GM23248 (cell line): ENCODE data around the gene MTMR8. TPM values are rescaled to one million over a fixed set of nuclear protein-coding genes. Genes with fewer than 3 reads are reported as not detected.

Source experiments
- DNase-seq: peaks from one replicate; pipeline ENCODE4 v3.0.0-alpha.2; 2015
- H2AFZ ChIP-seq: fragments of 200-600 bp; sonication (generic); 2 replicates; pipeline ENCODE4 v1.6.1; 2016; ENCODE audit warnings: antibody characterized with exemption
- H3F3A ChIP-seq: fragments of 200-600 bp; sonication (generic); 2 replicates; pipeline ENCODE4 v1.6.1; 2016; ENCODE audit warnings: mild to moderate bottlenecking, antibody characterized with exemption, mixed run types; ENCODE audit not compliant: insufficient read depth
- H3K27ac ChIP-seq: fragments of 200-600 bp; sonication (generic); 2 replicates; pipeline ENCODE4 v1.5.1; 2016; ENCODE audit warnings: mild to moderate bottlenecking
- H3K27me3 ChIP-seq: fragments of 200-600 bp; sonication (generic); replicated peaks from 2 replicates; pipeline ENCODE4 v1.6.1; 2016; ENCODE audit warnings: mild to moderate bottlenecking; ENCODE audit not compliant: insufficient read depth
- H3K36me3 ChIP-seq: fragments of 200-600 bp; sonication (generic); 2 replicates; pipeline ENCODE4 v1.6.1; 2016; ENCODE audit warnings: low read depth, mild to moderate bottlenecking
- H3K4me1 ChIP-seq: fragments of 200-600 bp; sonication (generic); 2 replicates; pipeline ENCODE4 v1.6.1; 2016; ENCODE audit warnings: mild to moderate bottlenecking; ENCODE audit not compliant: insufficient read depth
- H3K4me2 ChIP-seq: fragments of 200-600 bp; sonication (generic); one replicate; pipeline ENCODE4 v1.6.1; 2016; ENCODE audit warnings: mild to moderate bottlenecking; ENCODE audit not compliant: unreplicated experiment
- H3K4me3 ChIP-seq: fragments of 200-600 bp; sonication (generic); 2 replicates; pipeline ENCODE4 v1.5.1; 2016; ENCODE audit warnings: mild to moderate bottlenecking
- H3K79me2 ChIP-seq: fragments of 200-600 bp; sonication (generic); 2 replicates; pipeline ENCODE4 v1.6.1; 2016; ENCODE audit warnings: mild to moderate bottlenecking; ENCODE audit not compliant: insufficient read depth
- H3K9ac ChIP-seq: fragments of 200-600 bp; sonication (generic); 2 replicates; pipeline ENCODE4 v1.6.1; 2016; ENCODE audit warnings: mild to moderate bottlenecking
- H3K9me2 ChIP-seq: fragments of 200-600 bp; sonication (generic); 2 replicates; pipeline ENCODE4 v1.6.1; 2016; ENCODE audit warnings: mixed run types, mild to moderate bottlenecking, moderate library complexity; ENCODE audit not compliant: insufficient read depth
- H3K9me3 ChIP-seq: fragments of 200-600 bp; sonication (generic); one replicate; pipeline ENCODE4 v1.6.1; 2017; ENCODE audit warnings: low read depth
- H4K20me1 ChIP-seq: fragments of 200-600 bp; sonication (generic); 2 replicates; pipeline ENCODE4 v1.6.0; 2016; ENCODE audit not compliant: insufficient read depth
- EZH2 ChIP-seq: fragments of 200-600 bp; sonication (generic); IDR thresholded peaks from 2 replicates; pipeline ENCODE4 v1.6.1; 2018; ENCODE audit warnings: antibody characterized with exemption, mild to moderate bottlenecking; ENCODE audit not compliant: insufficient read depth, poor library complexity, severe bottlenecking
- EZH2phosphoT487 ChIP-seq: fragments of 200-600 bp; sonication (generic); IDR thresholded peaks from 2 replicates; pipeline ENCODE4 v1.6.1; 2018; ENCODE audit warnings: antibody characterized with exemption, moderate library complexity, mild to moderate bottlenecking, low read depth; ENCODE audit not compliant: insufficient read depth
- WGBS, 2 experiments: methylation state at CpG; one replicate each; pipeline ENCODE4 v1.1.6; 2015 to 2017; ENCODE audit warnings: low lambda C conversion rate in 2 of 2, low coverage in 1 of 2; ENCODE audit errors: missing lambda C conversion rate in 2 of 2; 5-methylcytosine and 5-hydroxymethylcytosine counted together
- in situ Hi-C: fragments of 300-500 bp; cut with MboI; formaldehyde crosslinking; loops from 2 replicates; pipeline ENCODE4 v1.15.0; 2020
- polyA plus RNA-seq: library from polyadenylated mRNA; unstranded; fragments of >200 nt; fragmentation: Nextera tagmentation; extraction: Ambion mirVana; gene quantifications from 2 replicates; pipeline ENCODE4 v1.2.1, GENCODE V29; 2016
- total RNA-seq: library from RNA; depleted of rRNA; stranded (reverse); fragments of >200 nt; shearing (Covaris generic); gene quantifications from 2 replicates; pipeline ENCODE4 v1.2.3, GENCODE V29; 2014; rRNA removed

The MTMR8 gene
- total and polyA plus RNA-seq, 2 experiments from 2014 or later = 0.10 TPM; not detected in 1

DNA sequence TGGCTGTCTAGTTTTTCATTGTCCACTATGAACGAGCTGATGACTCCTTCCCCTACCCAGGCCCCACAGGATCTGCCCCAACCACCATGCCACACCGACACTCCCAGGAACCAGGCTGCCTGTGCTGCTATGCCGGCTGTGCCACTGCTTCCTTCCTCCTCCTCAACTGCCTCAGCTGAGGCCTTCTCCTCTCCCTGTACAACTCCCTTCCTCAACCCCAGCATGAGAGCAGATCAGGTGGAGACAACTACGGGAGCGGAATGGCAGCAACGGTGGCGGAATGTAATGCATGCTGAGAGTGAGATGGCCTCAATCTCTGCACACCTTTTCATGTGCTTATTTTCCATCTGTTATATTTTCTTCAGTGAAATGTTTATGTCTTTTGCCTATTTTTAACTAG, 88.5 kb downstream of the MTMR8 start:
- Histone ChIP-seq H2AFZ (no peak overlapping the region), H3K4me2 (no peak overlapping the region), H3K4me1 (no peaks in the 10 kb centered on the region), H4K20me1 (no peaks in the 10 kb centered on the region), H3K79me2 (no peaks in the 10 kb centered on the region), H3K9me3 (no peaks in the 10 kb centered on the region), H3K4me3 (no peak overlapping the region), H3K27me3 (no peaks in the 10 kb centered on the region), H3K27ac (no peak overlapping the region), H3K9me2 (no peaks in the 10 kb centered on the region), H3F3A (no peaks in the 10 kb centered on the region), H3K9ac (no peak overlapping the region), H3K36me3 (no peaks in the 10 kb centered on the region)
- TF ChIP-seq EZH2 (no peak), EZH2phosphoT487 (no peak)
- in situ Hi-C loops = no loop called here
- DNase-seq = no peak
- WGBS, 2 experiments = 63 to 90% methylated on average over 3 to 7 of the region's 7 CpGs

DNA sequence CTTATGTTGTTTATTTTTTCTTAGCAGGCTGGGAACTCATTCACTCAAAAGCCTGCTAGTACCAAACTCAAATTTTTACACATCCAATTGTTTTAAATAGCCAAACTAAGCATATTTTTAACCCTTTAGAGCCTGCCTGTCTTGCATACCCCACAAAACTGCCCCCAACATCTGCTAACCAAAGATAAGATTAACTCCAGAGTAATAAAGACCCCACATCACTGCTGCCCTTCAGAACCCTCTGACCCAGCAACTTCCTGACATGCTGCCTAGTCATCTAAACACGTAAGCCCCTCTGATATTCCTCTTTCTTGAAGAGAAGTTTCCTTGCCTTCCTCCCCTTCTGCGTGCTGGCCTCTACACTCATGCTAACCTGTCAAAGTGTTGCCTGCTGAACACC, 104.1 kb downstream of the MTMR8 start:
- DNase-seq = no peak
- Histone ChIP-seq H3K4me3 (no peak overlapping the region), H4K20me1 (no peaks in the 10 kb centered on the region), H3F3A (no peaks in the 10 kb centered on the region), H3K4me2 (no peak overlapping the region), H3K27me3 (no peaks in the 10 kb centered on the region), H3K9me3 (no peaks in the 10 kb centered on the region), H3K36me3 (no peaks in the 10 kb centered on the region), H3K27ac (no peak overlapping the region), H3K4me1 (no peaks in the 10 kb centered on the region), H3K79me2 (no peaks in the 10 kb centered on the region), H3K9ac (no peak overlapping the region), H2AFZ (no peak overlapping the region), H3K9me2 (no peaks in the 10 kb centered on the region)
- TF ChIP-seq EZH2phosphoT487 (no peak), EZH2 (no peak)
- WGBS, 2 experiments = 16 to 29% methylated on average over 2 of the region's 2 CpGs
- in situ Hi-C loops = no loop called here

DNA sequence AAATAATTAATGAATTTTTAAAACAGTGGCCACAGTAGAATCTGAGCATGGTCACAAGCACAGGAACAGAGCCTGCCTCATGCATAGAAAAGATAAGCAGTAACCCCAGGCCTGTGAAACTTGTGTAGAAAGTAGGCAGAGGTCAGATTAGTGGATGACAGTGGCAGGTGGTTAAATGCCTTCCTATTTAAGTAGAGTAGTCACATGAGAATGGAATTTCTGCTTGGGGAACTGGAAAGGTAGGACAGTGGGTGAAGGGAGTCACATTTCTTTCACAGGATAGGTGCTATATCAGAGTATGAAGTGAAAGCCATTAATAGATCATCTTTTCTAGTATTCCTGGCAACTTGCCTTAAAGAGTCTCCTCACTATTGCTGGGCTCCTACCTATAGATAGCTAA, 130.0 kb downstream of the MTMR8 start:
- H3K36me3 ChIP-seq = no peaks in the 10 kb centered on the region
- no peaks in the 10 kb centered on the region for H3K79me2 ChIP-seq
- no peaks in the 10 kb centered on the region for H3F3A ChIP-seq
- no peaks in the 10 kb centered on the region for H3K9me3 ChIP-seq
- H3K9me2 ChIP-seq = no peaks in the 10 kb centered on the region
- no peak overlapping the region for H3K27ac ChIP-seq
- TF ChIP-seq EZH2 (no peak), EZH2phosphoT487 (no peak)
- H3K4me1 ChIP-seq = no peaks in the 10 kb centered on the region
- no peak overlapping the region for H3K9ac ChIP-seq
- H3K4me3 ChIP-seq = no peak overlapping the region
- no peak overlapping the region for H2AFZ ChIP-seq
- no peak overlapping the region for H3K4me2 ChIP-seq
- no peaks in the 10 kb centered on the region for H4K20me1 ChIP-seq
- in situ Hi-C loops = no loop called here
- H3K27me3 ChIP-seq = no peaks in the 10 kb centered on the region
- no peak for DNase-seq

- Histone ChIP-seq H3K79me2 (no peaks in the 10 kb centered on the region), H3K36me3 (no peaks in the 10 kb centered on the region), H3K4me1 (no peaks in the 10 kb centered on the region), H3K4me2 (no peak within 1 kb of the TSS), H3K9me2 (no peaks in the 10 kb centered on the region), H3K4me3 (no peak within 1 kb of the TSS), H3F3A (no peaks in the 10 kb centered on the region), H2AFZ (no peak within 1 kb of the TSS), H3K9ac (no peak within 1 kb of the TSS), H3K27ac (no peak within 1 kb of the TSS), H3K9me3 (no peaks in the 10 kb centered on the region), H3K27me3 (no peaks in the 10 kb centered on the region), H4K20me1 (no peaks in the 10 kb centered on the region)
- 35 to 45% methylated on average over 7 to 11 of the region's 17 CpGs for WGBS, 2 experiments
- in situ Hi-C loops = no loop called here
- no peak for DNase-seq
- TF ChIP-seq EZH2 (no peak), EZH2phosphoT487 (no peak)
Observed at GRCh38 chrX:64230123-64230970, 164.9 kb downstream of the MTMR8 start, which contains the start of gene ASB12. Gene ASB12 (minus strand): TSS chrX:64230607. CDS start chrX:64225650, 4,957 bp downstream.

DNA sequence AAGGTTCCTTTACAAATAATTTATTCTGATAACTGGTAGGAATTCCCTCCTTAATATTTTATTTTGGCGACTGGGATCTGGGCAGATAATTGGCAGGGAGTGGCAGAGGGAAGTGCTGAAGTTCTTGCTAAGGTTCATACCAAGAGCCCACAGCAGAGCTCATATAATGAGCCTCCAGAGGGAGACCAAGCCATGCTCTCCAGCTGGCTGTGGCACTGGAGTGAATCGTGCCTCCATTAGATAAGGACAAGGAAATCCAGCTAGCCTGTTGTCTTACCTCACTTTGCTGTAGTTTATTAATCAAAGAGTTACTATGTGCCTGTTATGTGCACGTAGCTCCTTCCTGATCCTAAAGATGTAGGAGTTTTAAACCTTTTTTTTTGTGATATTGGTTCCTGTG, 166.1 kb downstream of the MTMR8 start:
- WGBS, 2 experiments = 0 to 2% methylated on average over 3 of the region's 3 CpGs
- DNase-seq = no peak
- Histone ChIP-seq H2AFZ (no peak overlapping the region), H3F3A (no peaks in the 10 kb centered on the region), H4K20me1 (no peaks in the 10 kb centered on the region), H3K27me3 (no peaks in the 10 kb centered on the region), H3K4me3 (no peak overlapping the region), H3K4me2 (no peak overlapping the region), H3K27ac (no peak overlapping the region), H3K9ac (no peak overlapping the region), H3K9me3 (no peaks in the 10 kb centered on the region), H3K36me3 (no peaks in the 10 kb centered on the region), H3K9me2 (no peaks in the 10 kb centered on the region), H3K4me1 (no peaks in the 10 kb centered on the region), H3K79me2 (no peaks in the 10 kb centered on the region)
- TF ChIP-seq EZH2phosphoT487 (no peak), EZH2 (no peak)
- in situ Hi-C loops = no loop called here

Other genes with a start within 250 kb of the MTMR8 start
- gene AMER1, start 189.7 kb downstream of the MTMR8 start, total RNA-seq = 1.9 and 2.3 TPM in 2 replicates
- gene AMER1, start 189.7 kb downstream of the MTMR8 start, polyA plus RNA-seq = 0.05 and 0.11 TPM in 2 replicates
- 0.22 TPM in 1 of 2 replicates, not detected in the other for gene ASB12, start 164.8 kb downstream of the MTMR8 start, total RNA-seq
- gene ASB12, start 164.8 kb downstream of the MTMR8 start, polyA plus RNA-seq = not detected in 2 replicates